Spinal cord (tissue), 10 donors: ENCODE results near the gene GIGYF2. TPM values are rescaled to one million over a fixed set of nuclear protein-coding genes. Genes with fewer than 3 reads are reported as not detected.

Source experiments
- DNase-seq, 6 donors: peaks; one replicate each; pipeline versions ENCODE4 v3.0.0 to v3.0.0-alpha.2; 2013 to 2015; ENCODE audit warnings: low spot score in 6 of 6, low read depth in 4 of 6
- H3K27ac ChIP-seq: one replicate; pipeline ENCODE4 v1.5.1; 2013; ENCODE audit warnings: low read depth, low read length, control low read depth
- H3K27me3 ChIP-seq: one replicate; pipeline ENCODE4 v1.6.1; 2013; ENCODE audit warnings: low read length; ENCODE audit not compliant: control insufficient read depth, insufficient read depth
- H3K36me3 ChIP-seq: one replicate; pipeline ENCODE4 v1.6.1; 2013; ENCODE audit warnings: low read length; ENCODE audit not compliant: control insufficient read depth, insufficient read depth
- H3K4me1 ChIP-seq: one replicate; pipeline ENCODE4 v1.6.1; 2013; ENCODE audit warnings: low read length; ENCODE audit not compliant: control insufficient read depth, insufficient read depth
- H3K4me3 ChIP-seq: one replicate; pipeline ENCODE4 v1.5.1; 2013; ENCODE audit warnings: low read depth, low read length, control low read depth
- H3K9me3 ChIP-seq: one replicate; pipeline ENCODE4 v1.6.1; 2013; ENCODE audit warnings: low read length; ENCODE audit not compliant: control insufficient read depth, insufficient read depth
- WGBS: methylation state at CpG from one replicate; pipeline ENCODE4 v1.1.5; 2013; ENCODE audit warnings: missing lambda C conversion rate; ENCODE audit not compliant: insufficient coverage; 5-methylcytosine and 5-hydroxymethylcytosine counted together
- polyA plus RNA-seq, 2 donors: library from polyadenylated mRNA; unstranded; fragments of 120-200 nt; gene quantifications; one replicate each; pipeline ENCODE4 v1.2.1, GENCODE V29; 2013; ENCODE audit not compliant: insufficient read length in 2 of 2
- total RNA-seq, 2 donors: library from RNA; depleted of rRNA in 1 of 2; stranded (reverse); fragments of 120-200 nt in 1 of 2; fragments of >200 nt in 1 of 2; gene quantifications; one replicate each; pipeline versions ENCODE4 v1.2.3 to v1.2.4, GENCODE V29; 2013 to 2014
- donor health status: healthy.

The GIGYF2 gene
- total and polyA plus RNA-seq, 4 donors, result 38.9 to 98.7 (median 65.5) TPM

DNA sequence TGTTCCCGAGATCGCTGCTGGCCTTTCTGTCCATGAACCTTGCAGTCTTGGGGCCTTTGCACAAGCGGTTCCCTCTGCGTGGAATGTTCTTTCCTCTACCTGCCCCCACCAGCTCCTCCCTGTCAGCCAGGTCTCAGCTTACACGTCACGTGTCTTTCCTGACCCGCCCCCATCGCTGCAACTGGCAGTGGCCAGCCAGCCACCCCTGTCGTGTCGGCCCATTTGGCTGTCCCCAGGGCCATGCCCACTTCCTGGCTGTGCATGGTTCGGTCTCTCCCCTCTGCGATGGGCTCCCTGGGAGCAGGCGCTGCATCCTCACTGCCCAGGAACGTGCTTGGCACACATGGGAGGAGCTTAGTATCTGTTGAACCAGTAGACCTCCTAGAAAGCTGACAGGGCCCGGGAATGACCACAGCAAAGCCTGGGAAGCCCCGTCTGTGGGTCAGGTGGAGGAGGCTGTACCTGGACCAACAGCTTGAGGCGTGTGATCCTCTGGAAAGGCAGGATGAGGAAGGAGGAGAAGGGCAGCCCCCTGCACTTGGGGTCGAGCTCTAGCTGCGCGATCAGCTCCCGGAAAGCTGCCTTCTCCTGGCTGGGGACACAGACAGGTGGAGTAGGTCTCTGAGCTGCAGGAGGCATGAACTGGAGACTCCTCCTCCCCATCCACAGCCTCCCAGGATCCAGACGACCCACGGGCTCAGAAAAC, 193.9 kb downstream of the GIGYF2 start:
- no peak for DNase-seq
- peaks cover 3% of the 10 kb centered on the region for H3K27me3 ChIP-seq
- H3K27ac ChIP-seq, result no peak overlapping the region

DNA sequence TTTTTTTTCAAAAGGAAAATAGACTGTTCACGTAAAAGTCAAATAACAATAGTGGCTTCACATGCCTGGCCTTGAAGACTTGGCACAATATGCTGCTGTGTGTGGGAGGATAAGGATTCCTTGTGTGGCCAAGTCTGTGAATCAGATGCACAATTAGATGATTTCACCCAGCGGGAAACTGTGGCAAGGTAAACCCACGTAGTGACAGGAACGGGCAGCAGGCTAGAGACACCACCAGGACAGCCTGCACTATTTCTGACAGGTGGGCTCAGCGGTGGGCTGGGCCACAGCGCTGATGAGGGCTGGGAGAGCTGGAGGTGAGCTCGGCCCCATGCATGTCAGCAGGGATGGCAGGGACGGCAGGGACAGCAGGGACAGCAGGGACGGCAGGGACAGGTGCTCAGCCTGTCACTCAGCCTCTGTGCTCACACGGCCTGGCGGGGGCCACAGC, 194.5 kb downstream of the GIGYF2 start:
- Histone ChIP-seq H3K27me3 (peaks cover 3% of the 10 kb centered on the region), H3K27ac (no peak overlapping the region), H3K36me3 (peaks cover 66% of the 10 kb centered on the region), H3K4me1 (peaks cover 6% of the 10 kb centered on the region), H3K4me3 (no peak overlapping the region), H3K9me3 (no peaks in the 10 kb centered on the region)
- WGBS, result 64% methylated on average over 11 of the region's 11 CpGs
- DNase-seq, result no peak

More for the DNA sequence above, 193.9 kb downstream of the GIGYF2 start:
- H3K4me1 ChIP-seq, result peaks cover 6% of the 10 kb centered on the region
- no peaks in the 10 kb centered on the region for H3K9me3 ChIP-seq
- H3K36me3 ChIP-seq, result peaks cover 72% of the 10 kb centered on the region
- no peak overlapping the region for H3K4me3 ChIP-seq
- 33% methylated on average over 16 of the region's 23 CpGs for WGBS

DNA sequence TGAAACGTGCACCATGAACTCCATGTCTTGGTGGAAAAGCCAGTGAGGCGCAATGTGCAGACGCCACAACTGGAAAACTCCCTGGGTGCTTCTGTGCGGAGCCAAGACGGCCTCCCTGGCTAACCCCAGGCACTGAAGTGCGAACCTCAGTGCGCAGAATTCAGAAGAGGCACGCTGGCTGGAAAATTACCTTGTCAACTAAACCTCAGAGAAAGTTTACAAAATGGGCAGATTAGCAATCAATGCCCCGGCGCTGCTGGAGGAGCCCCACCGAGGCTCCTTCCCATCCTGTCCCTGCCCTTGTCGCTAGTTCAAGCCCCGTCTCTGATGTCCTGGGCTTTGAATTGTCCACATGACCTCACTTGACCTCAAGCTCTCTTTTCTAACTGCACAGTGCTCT, 195.1 kb downstream of the GIGYF2 start:
- H3K4me3 ChIP-seq, result no peak overlapping the region
- DNase-seq, result no peak
- no peaks in the 10 kb centered on the region for H3K9me3 ChIP-seq
- WGBS, result 81% methylated on average over 13 of the region's 13 CpGs
- peaks cover 3% of the 10 kb centered on the region for H3K27me3 ChIP-seq
- peaks cover 6% of the 10 kb centered on the region for H3K4me1 ChIP-seq
- no peak overlapping the region for H3K27ac ChIP-seq
- peaks cover 60% of the 10 kb centered on the region for H3K36me3 ChIP-seq

DNA sequence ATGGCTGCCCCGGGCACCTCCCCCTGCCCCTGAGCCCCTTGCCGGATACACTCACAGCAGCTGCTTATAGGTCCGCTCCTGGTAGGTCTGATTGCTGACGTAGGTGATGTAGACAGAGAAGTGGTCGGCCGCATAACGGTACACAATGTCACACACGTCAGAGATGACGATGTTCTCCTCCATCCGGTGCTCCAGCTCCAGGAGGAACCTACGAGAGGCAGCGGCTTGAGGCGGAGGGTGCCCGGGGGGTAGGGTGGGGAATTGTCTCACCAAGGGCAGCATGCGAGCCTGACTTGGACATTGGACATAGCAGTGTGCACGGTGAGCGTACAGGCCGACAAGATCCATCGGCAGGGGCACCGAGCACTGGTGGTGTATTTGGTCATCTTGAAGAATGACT, 195.7 kb downstream of the GIGYF2 start:
- no peaks in the 10 kb centered on the region for H3K9me3 ChIP-seq
- H3K27me3 ChIP-seq, result peaks cover 3% of the 10 kb centered on the region
- WGBS, result 96% methylated on average over 20 of the region's 20 CpGs
- H3K27ac ChIP-seq, result no peak overlapping the region
- H3K36me3 ChIP-seq, result peaks cover 56% of the 10 kb centered on the region
- H3K4me1 ChIP-seq, result peaks cover 6% of the 10 kb centered on the region
- H3K4me3 ChIP-seq, result no peak overlapping the region
- no peak for DNase-seq

DNA sequence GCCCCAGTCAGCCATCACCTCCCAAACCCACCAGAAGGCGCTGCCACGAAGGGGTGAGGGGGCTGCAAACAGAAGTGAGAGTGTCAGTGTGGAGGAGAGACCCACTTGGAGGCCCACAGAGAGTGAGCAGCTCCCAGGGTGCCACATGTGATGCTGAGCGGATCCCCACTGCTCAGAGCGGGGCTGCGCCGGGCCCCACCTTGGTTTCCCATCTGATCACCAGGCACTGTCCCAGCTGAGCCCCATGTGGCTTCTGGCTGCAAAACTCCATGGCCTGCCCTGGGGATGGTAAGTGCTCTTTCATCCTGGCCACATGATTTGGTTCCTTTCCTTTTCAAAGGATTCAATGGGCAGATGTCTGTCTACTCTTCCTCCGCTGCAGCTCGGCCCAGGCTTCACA, 196.7 kb downstream of the GIGYF2 start:
- 88% methylated on average over 6 of the region's 8 CpGs for WGBS
- no peak overlapping the region for H3K27ac ChIP-seq

DNA sequence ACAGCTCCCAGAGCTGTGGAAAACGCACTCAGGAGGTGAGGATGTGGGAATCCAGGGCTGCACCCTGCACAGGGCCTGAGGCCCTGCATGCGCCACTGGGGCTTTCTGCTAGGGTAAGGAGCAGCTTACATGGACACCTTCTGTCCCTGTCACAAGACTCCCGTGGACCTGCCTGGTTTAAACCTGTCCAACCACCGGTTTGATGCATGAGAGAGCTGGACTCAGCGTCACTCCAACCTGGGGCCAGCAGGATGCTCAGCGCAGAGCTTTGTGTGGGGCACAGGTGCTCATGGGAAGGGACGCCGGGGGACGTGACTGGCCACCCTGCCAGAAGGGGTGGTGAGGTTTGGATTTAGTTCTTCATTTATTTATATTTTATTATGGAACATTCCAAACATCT, 197.1 kb downstream of the GIGYF2 start:
- no peaks in the 10 kb centered on the region for H3K9me3 ChIP-seq
- WGBS, result 81% methylated on average over 5 of the region's 9 CpGs

More for the DNA sequence above, 196.7 kb downstream of the GIGYF2 start:
- Histone ChIP-seq H3K4me1 (peaks cover 6% of the 10 kb centered on the region), H3K27me3 (peaks cover 3% of the 10 kb centered on the region), H3K36me3 (peaks cover 57% of the 10 kb centered on the region), H3K9me3 (no peaks in the 10 kb centered on the region), H3K4me3 (no peak overlapping the region)
- DNase-seq, result no peak

DNA sequence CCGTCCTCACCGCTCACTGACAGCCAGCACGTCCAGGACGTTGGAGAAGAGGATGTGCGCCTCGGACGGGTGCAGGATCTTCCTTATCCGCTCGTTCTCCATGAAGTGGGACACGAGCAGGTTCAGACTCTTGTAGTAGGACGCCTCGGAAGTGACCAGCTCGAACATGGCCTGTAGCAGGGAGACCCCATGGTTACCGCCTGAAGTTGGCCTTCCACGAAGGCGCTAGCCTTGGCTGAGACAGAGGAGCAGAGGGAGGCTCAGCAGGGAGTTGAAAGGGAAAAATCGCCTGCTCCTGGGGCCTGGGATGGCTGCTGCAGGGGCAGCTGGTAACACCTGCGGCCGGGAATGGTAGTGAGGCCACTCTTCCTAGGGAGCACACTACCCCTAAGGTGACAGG, 197.6 kb downstream of the GIGYF2 start:
- Histone ChIP-seq H3K4me3 (no peak overlapping the region), H3K9me3 (no peaks in the 10 kb centered on the region), H3K36me3 (peaks cover 53% of the 10 kb centered on the region), H3K27ac (no peak overlapping the region), H3K27me3 (peaks cover 3% of the 10 kb centered on the region), H3K4me1 (peaks cover 6% of the 10 kb centered on the region)
- WGBS, result 83% methylated on average over 19 of the region's 19 CpGs
- no peak for DNase-seq

More for the DNA sequence above, 197.1 kb downstream of the GIGYF2 start:
- Histone ChIP-seq H3K27me3 (peaks cover 3% of the 10 kb centered on the region), H3K27ac (no peak overlapping the region), H3K4me1 (peaks cover 6% of the 10 kb centered on the region), H3K36me3 (peaks cover 55% of the 10 kb centered on the region), H3K4me3 (no peak overlapping the region)
- no peak for DNase-seq

DNA sequence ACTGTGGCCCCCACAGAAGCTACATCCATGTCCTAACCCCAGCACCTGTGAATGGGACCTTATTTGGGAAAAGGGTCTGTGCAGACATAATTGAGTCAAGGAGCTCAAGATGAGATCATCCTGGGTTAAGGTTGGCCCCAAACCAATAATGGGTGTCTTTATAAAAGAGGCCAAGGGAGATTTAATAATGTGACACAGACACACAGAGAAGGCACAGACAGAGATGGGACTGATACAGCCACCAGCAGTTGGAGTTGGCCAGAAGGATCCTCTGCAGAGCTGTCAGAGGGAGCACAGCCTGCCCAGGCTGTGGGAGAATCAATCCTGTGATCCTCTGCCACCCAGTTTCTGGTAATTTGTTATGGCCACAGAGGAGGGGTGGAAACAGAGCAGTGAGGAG, 199.0 kb downstream of the GIGYF2 start:
- H3K4me1 ChIP-seq, result peaks cover 5% of the 10 kb centered on the region
- no peak for DNase-seq
- no peaks in the 10 kb centered on the region for H3K9me3 ChIP-seq
- H3K27ac ChIP-seq, result no peak overlapping the region
- peaks cover 1% of the 10 kb centered on the region for H3K27me3 ChIP-seq
- H3K36me3 ChIP-seq, result peaks cover 41% of the 10 kb centered on the region
- H3K4me3 ChIP-seq, result no peak overlapping the region

DNA sequence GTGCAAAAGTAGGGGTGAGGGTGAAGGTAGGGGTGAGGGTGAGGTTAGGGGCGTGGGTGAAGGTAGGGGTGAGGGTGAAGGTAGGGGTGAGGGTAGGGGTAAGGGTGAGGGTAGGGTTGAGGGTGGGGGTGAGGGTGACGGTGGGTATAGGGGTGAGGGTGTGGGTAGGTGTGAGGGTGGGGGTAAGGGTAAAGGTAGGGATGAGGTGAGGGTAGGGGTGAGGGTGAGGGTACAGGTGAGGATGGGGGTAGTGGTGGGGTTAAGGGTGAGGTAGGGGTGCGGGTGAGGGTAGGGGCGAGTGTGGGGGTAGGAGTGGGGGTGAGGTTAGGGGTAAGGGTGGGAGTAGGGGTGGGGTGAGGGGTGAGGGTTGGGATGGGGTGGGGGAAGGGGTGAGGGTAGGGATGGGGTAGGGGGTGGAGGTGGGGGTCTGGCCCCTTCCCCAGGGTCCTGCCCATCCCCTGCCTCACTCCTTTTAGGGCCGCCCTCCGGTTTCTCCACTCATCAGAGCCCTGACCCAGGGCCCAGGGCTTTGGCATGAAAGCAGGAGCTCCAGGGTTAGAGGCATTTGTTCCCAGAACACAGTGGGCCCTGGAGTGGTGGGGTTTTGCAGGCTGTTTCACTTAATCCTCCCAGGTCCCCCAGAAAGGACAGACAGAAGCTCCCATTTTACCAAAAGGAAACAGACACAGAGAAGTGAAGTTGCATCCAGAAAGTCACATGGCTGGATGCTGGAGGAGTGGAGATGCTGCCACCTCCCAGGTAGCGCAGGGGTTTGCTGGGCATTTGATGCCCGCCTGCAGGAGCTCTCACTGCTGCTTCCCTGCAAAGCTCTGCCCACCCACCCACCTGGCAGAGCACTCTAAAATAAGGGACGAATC, 199.8 kb downstream of the GIGYF2 start:
- H3K4me1 ChIP-seq, result peaks cover 11% of the 10 kb centered on the region
- no peaks in the 10 kb centered on the region for H3K9me3 ChIP-seq
- no peak for DNase-seq
- H3K27ac ChIP-seq, result no peak overlapping the region
- peaks cover 41% of the 10 kb centered on the region for H3K36me3 ChIP-seq
- peaks cover 3% of the 10 kb centered on the region for H3K27me3 ChIP-seq
- no peak overlapping the region for H3K4me3 ChIP-seq
- WGBS, result 82% methylated on average over 5 of the region's 9 CpGs
